Fibroblast of the aortic adventitia (primary cell): ENCODE measurements around the gene ZNF350. TPM values are rescaled to one million over a fixed set of nuclear protein-coding genes. Genes with fewer than 3 reads are reported as not detected.

Experiments used
- DNase-seq: peaks from one replicate; pipeline ENCODE4 v3.0.0-alpha.2; 2010; ENCODE audit warnings: low read depth
- H3K4me3 ChIP-seq: 2 replicates; pipeline ENCODE4 v1.5.1; 2011; ENCODE audit warnings: low read depth, mild to moderate bottlenecking, control low read depth, low read length, moderate library complexity
- CTCF ChIP-seq: IDR thresholded peaks from 2 replicates; pipeline ENCODE4 v1.5.1; 2011; ENCODE audit warnings: mild to moderate bottlenecking, low read length, control low read depth, inconsistent platforms; ENCODE audit not compliant: insufficient read depth
- total RNA-seq: library from RNA; depleted of rRNA; stranded (reverse); fragments of >200 nt; gene quantifications from 2 replicates; pipeline ENCODE4 v1.2.3, GENCODE V29; 2012; ENCODE audit warnings: low replicate concordance

ZNF350 gene
- total RNA-seq, 1 donor, result 9.1 TPM

GRCh38 chr19:51916167-51916566, 70.5 kb downstream of the ZNF350 start:
- no peak for DNase-seq
- no peak for TF ChIP-seq CTCF
- no peak overlapping the region for H3K4me3 ChIP-seq

- TF ChIP-seq CTCF, result no peak
- H3K4me3 ChIP-seq, result no peak overlapping the region
- no peak for DNase-seq
Measured at GRCh38 chr19:51915324-51915867, 71.2 kb downstream of the ZNF350 start.

Other genes with a start within 250 kb of the ZNF350 start
- not detected in 2 replicates for gene FPR1, start 235.0 kb downstream of the ZNF350 start, total RNA-seq
- gene FPR2, start 225.7 kb downstream of the ZNF350 start, total RNA-seq, result not detected in 2 replicates
- gene FPR3, start 191.7 kb downstream of the ZNF350 start, total RNA-seq, result not detected in 2 replicates
- 6.7 and 8.9 TPM in 2 replicates for gene ZNF577, start 98.9 kb downstream of the ZNF350 start, total RNA-seq
- gene ZNF649, start 81.8 kb downstream of the ZNF350 start, total RNA-seq, result 8.0 and 9.9 TPM in 2 replicates
- gene ZNF613, start 59.4 kb downstream of the ZNF350 start, total RNA-seq, result 0.16 and 7.8 TPM in 2 replicates
- 8.8 and 10.8 TPM in 2 replicates for gene ZNF615, start 21.4 kb upstream of the ZNF350 start, total RNA-seq
- 4.3 and 9.9 TPM in 2 replicates for gene ZNF614, start 41.5 kb upstream of the ZNF350 start, total RNA-seq
- gene ZNF432, start 62.0 kb upstream of the ZNF350 start, total RNA-seq, result 7.9 and 9.7 TPM in 2 replicates
- 26.0 and 28.9 TPM in 2 replicates for gene ZNF841, start 108.9 kb upstream of the ZNF350 start, total RNA-seq
- 5.0 and 8.9 TPM in 2 replicates for gene ZNF616, start 153.1 kb upstream of the ZNF350 start, total RNA-seq
- 11.3 and 11.8 TPM in 2 replicates for gene ZNF836, start 184.8 kb upstream of the ZNF350 start, total RNA-seq
- 176 and 187 TPM in 2 replicates for gene PPP2R1A, start 203.2 kb upstream of the ZNF350 start, total RNA-seq